Astrocyte of the cerebellum (primary cell): ENCODE measurements around the gene RAD51.

ENCODE experiments used
- DNase-seq: peaks from one replicate; pipeline ENCODE4 v3.0.0-alpha.2; 2011; ENCODE audit warnings: low read depth
- H3K4me3 ChIP-seq: 2 replicates; pipeline ENCODE4 v1.5.1; 2011; ENCODE audit warnings: mild to moderate bottlenecking, low read depth, low read length, moderate library complexity
- in situ Hi-C: cut with HindIII; loops from 2 replicates; pipeline ENCODE4 v1.10.0; 2017; ENCODE audit warnings: low sequenced_read_pairs
- TF ChIP-seq, protein P1 (sequence below): IDR thresholded peaks from 2 replicates; pipeline ENCODE4 v1.5.1; 2012; ENCODE audit warnings: low read length, low read depth, moderate library complexity, mild to moderate bottlenecking; ENCODE audit errors: missing control alignments

Gene RAD51

DNA sequence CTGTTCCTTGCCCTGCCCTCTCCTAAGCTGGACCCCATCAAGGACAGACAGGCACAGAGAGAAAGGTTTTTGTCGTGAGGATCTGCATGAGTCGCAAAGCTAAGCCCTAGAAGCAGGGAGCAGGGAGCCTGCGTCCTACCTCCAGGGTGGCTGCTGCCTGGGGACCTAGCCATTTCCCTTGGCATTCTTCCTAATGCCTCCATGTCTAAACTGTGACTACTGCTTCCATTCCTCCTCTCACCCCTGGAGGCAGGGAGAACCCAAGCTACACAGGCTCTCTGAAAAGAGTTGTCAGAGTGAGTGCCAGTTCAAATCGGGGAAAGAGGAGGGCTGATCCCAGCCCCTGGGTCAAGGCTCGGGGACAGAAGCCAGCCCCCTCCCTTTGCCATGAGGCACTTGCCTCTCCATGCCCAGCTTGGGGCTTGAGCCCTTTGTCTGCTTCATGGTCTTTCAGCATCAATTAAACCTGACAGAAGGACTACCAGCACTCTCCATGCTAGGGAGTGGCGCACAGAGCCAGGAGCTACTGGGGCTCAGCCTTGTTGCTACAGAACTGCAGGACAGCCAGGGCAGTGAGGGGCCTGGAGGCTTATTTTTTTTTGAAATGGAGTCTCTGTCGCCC lies 71.3 kb downstream of the RAD51 start:
- no peak for DNase-seq
- TF ChIP-seq, protein P1, sequence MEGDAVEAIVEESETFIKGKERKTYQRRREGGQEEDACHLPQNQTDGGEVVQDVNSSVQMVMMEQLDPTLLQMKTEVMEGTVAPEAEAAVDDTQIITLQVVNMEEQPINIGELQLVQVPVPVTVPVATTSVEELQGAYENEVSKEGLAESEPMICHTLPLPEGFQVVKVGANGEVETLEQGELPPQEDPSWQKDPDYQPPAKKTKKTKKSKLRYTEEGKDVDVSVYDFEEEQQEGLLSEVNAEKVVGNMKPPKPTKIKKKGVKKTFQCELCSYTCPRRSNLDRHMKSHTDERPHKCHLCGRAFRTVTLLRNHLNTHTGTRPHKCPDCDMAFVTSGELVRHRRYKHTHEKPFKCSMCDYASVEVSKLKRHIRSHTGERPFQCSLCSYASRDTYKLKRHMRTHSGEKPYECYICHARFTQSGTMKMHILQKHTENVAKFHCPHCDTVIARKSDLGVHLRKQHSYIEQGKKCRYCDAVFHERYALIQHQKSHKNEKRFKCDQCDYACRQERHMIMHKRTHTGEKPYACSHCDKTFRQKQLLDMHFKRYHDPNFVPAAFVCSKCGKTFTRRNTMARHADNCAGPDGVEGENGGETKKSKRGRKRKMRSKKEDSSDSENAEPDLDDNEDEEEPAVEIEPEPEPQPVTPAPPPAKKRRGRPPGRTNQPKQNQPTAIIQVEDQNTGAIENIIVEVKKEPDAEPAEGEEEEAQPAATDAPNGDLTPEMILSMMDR = no peak
- H3K4me3 ChIP-seq = no peak overlapping the region
- in situ Hi-C loops = no loop called here

DNA sequence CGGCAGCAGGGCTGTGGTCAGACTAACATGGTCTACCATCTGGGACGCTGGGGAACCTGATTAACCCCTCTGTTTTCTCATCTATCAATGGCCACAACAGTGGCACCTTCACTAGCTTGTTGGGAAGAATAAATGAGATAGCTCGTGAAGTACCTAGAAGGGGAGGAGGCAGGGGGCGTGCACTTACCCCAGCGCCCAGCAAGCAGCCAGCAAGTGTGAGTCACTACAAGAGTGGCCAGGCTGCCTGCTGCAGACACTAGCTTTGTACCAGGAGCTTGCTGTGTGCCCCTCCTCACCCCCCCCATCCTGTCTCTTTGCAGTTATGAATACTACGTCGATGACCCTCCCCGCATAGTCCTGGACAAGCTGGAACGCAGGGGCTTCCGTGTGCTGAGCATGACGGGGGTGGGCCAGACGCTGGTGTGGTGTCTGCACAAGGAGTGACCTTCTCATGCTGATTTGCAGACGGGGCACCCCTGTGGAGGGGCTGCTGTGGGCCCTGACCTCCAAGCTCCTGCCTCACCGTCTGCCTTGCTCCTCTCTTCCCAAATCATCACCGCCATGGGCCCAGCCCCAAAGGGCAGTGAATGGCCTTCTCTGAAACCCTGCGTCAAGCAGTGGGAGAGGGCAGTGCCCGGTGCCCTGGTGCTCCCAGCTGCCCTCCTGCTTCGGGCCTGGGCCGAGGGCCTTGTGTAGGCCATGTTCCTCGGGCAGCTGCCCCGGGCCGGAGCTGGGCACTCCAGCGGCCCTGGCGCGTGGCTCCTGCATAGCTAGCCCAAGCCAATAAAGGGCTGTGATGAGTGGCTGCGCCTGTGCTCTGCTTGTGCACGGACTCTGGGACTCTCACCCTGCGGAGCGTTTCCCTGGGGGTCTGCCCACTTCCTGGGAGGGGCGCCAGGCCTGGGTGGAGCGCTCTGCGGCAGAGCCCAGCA lies 72.2 kb downstream of the RAD51 start:
- TF ChIP-seq, protein P1 = no peak
- H3K4me3 ChIP-seq = no peak overlapping the region
- in situ Hi-C loops = no loop called here
- no peak for DNase-seq

DNA sequence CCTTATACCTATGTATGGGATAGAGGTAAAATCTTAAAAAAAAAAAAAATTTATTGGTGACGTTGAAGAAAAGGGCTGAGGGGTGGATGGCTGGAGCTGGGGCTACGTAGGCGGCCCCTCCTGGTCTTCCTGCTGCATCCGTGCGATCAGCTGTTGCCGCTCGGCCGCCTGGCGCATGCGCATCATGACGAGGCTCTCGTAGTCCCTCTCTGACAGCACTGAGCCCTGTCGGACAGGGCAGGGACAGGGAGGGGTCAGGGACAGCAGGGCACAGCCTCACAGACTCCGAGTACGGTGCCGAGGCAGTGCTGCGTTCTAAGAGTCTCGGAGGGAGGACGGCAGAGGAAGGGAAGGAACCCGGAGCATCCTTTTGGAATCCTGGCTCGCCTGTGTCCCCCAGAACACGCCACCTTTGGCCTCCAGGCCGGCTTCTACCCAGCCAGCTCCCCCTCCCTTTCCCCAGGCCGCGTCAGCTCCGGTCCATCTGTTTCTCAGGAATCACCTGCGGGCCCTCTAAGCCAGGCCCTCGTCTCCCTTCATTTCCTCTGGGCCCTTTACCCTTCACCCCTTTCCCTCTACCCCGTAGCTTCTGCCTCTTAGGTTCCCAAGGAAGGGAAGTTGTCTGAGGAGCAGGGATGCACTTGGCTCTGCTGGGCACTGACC lies 73.0 kb downstream of the RAD51 start:
- in situ Hi-C loops = no loop called here
- no peak overlapping the region for H3K4me3 ChIP-seq
- TF ChIP-seq, protein P1 = no peak
- DNase-seq = no peak

DNA sequence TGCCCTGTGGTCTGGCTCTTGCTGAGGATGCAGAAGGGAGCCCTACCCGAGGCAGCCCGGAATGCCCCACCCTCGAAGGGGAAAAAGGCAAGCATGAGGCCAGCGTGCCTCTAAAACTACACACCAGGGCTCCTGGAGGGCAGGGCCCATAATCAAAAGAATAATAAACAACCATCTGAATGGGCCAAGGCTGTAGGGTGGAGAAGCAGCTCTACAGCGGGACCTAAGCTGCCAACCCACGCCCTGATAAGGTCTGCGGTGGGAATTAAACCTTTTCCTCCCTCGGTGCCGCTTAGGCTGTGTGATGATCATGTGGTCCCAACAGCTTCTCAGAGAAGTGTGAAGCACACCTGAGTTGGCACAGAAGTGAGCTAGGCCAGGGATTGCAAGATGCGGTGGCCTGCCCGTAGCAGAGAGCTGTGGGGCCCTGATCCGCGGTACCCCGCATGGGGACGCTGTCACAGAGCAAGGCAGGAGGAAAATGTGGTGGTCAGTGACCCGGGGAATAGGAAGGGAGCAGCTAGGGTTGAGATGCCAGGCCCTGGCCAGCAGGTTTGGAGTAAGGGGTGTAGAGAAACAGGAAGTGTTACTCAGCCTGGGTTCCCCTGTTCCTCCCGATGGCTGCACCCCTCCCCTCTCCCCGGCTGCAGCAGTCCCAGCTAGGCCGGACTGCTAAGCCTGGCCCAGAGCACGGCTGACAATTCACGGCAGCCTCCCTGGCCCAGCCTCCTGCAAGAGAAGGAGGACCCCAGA lies 73.7 kb downstream of the RAD51 start:
- DNase-seq = no peak
- in situ Hi-C loops = no loop called here
- TF ChIP-seq, protein P1 = no peak
- no peak overlapping the region for H3K4me3 ChIP-seq

DNA sequence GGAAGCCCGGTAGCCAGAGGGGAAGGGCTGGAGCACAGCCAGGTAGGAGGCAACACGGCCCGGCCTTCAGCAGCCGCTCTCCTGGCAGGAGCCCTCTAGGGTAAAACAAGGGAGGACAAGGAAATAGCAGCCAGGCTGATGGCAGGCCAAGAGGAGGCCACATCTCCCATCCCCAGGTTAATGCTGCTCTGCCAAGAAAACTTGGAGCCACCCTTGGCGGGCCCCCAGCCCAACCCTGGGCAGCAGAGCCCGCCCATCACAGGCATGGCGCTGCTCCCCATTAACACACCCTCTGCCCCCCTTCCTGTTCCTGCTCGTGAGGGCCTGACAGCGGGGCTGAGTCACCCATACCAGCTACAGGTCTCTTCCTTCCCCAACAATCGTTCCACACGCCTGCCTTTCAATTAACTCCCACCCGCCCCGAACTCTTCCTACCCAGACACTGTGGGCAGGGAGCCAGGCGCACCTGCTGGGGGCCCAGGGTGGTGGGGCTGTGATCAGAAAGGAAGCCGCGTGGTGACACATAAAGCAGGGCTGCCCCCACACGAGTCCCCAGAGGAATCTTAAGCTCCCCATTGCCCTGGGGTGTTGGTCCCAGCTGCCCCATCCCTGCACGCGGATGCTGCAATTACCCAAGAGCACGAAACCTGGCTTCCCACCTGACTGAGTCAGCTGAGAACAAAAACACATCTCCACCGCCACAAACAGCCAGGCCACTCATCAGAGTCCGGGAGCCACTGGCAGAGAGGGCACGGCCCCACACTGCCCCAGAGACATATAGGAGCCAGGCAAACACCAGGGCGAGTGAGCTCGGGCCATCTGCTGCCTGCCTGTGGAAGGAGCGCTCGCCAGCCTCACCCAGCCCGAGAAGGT lies 74.5 kb downstream of the RAD51 start, which contains the start of gene C15orf62:
TSS of gene C15orf62 (plus strand) at position 707 of the 873 bp plus-strand sequence. CDS start 516 bp downstream, outside the sequence.
- DNase-seq = no peak
- in situ Hi-C loops = no loop called here
- no peak within 1 kb of the TSS for H3K4me3 ChIP-seq
- TF ChIP-seq, protein P1 = no peak
